K562 (cell line): ENCODE results near the gene MLLT3. TPM values are rescaled to one million over a fixed set of nuclear protein-coding genes. Genes with fewer than 3 reads are reported as not detected.

Experiments
- ATAC-seq: fragments of 200-7000 bp; cut with Tn5 transposase; 3 replicates; pipeline ENCODE4 v1.9.1; 2020; ENCODE audit warnings: moderate library complexity
- BruUV-seq: library from RNA; stranded (reverse); fragments of 400-500 nt; replicated peaks from 2 replicates; lab custom pipeline; 2021; lab: Mats Ljungman, UMichigan
- CTCF ChIA-PET: fragments of 300-600 bp; formaldehyde crosslinking; extraction: SDS; loops from one replicate; lab custom pipeline; 2021; ENCODE audit warnings: low intra/inter-chr PET ratio; lab: Yijun Ruan, JAX
- POLR2A ChIA-PET: fragments of 300-600, 350-650 bp; sonication (Branson Sonifier 250); formaldehyde crosslinking; extraction: SDS; loops from one replicate; lab custom pipeline; 2021; ENCODE audit warnings: antibody characterized with exemption, inconsistent platforms; lab: Yijun Ruan, JAX
- DNase-seq, 4 experiments: peaks; one replicate each; pipeline versions ENCODE4 v3.0.0 to v3.0.0-alpha.2; 2011 to 2018; ENCODE audit warnings: low spot score in 3 of 4, mixed read lengths in 3 of 4; ENCODE audit errors: extremely low read depth in 1 of 4
- FAIRE-seq: peaks from 2 replicates; lab custom pipeline; 2011; peaks lifted over from hg19 to GRCh38; lab: Jason Lieb, UNC
- H2AFZ ChIP-seq: 2 replicates; pipeline ENCODE4 v1.6.0; 2011; ENCODE audit warnings: low read depth, low read length, control low read depth, inconsistent platforms
- H3K27ac ChIP-seq: fragments of 200-600 bp; 3 replicates; pipeline ENCODE4 v1.8.0; 2011; ENCODE audit warnings: low read depth, mild to moderate bottlenecking, control low read depth, inconsistent platforms, low read length, moderate library complexity, mixed read lengths; ENCODE audit errors: extremely low read depth
- H3K27me3 ChIP-seq, 2 experiments: fragments of 300-600 bp in 1 of 2; 2 replicates in 1 of 2; 3 replicates in 1 of 2; pipeline versions ENCODE4 v1.6.0 to v1.8.0; 2011; ENCODE audit warnings: inconsistent platforms in 2 of 2, low read length in 2 of 2, mild to moderate bottlenecking in 1 of 2, mixed read lengths in 1 of 2, moderate library complexity in 1 of 2; ENCODE audit not compliant: control insufficient read depth in 2 of 2, insufficient read depth in 2 of 2
- H3K36me3 ChIP-seq: fragments of 300-600 bp; 3 replicates; pipeline ENCODE4 v1.8.0; 2011; ENCODE audit warnings: mild to moderate bottlenecking, low read length, inconsistent platforms; ENCODE audit not compliant: control insufficient read depth, insufficient read depth
- H3K4me1 ChIP-seq, 2 experiments: fragments of 200-600 bp in 1 of 2; replicated peaks in 1 of 2; 2 replicates in 1 of 2; 3 replicates in 1 of 2; pipeline versions ENCODE4 v1.5.1 to v1.8.0; 2011; ENCODE audit warnings: inconsistent platforms in 2 of 2, low read length in 2 of 2, mild to moderate bottlenecking in 1 of 2, mixed read lengths in 1 of 2, moderate library complexity in 1 of 2; ENCODE audit not compliant: control insufficient read depth in 2 of 2, insufficient read depth in 2 of 2
- H3K4me2 ChIP-seq: 2 replicates; pipeline ENCODE4 v1.6.1; 2011; ENCODE audit warnings: low read length, control low read depth, inconsistent platforms, mixed read lengths; ENCODE audit not compliant: insufficient read depth
- H3K4me3 ChIP-seq: fragments of 200-600 bp; sonication (generic), shearing (Covaris generic); 2 replicates; pipeline ENCODE4 v1.5.1; 2016; ENCODE audit warnings: control low read depth, inconsistent platforms
- H3K79me2 ChIP-seq: fragments of 200-600 bp; 3 replicates; pipeline ENCODE4 v1.8.0; 2011; ENCODE audit warnings: low read length, inconsistent platforms; ENCODE audit not compliant: control insufficient read depth, insufficient read depth
- H3K9ac ChIP-seq, 2 experiments: 2 replicates each; pipeline versions ENCODE4 v1.6.0 to v1.6.1; 2011; ENCODE audit warnings: low read depth in 2 of 2, low read length in 2 of 2, control low read depth in 1 of 2, inconsistent platforms in 1 of 2, mild to moderate bottlenecking in 1 of 2, mixed read lengths in 1 of 2; ENCODE audit not compliant: insufficient read depth in 1 of 2
- H3K9me1 ChIP-seq: one replicate; pipeline ENCODE4 v1.6.0; 2011; ENCODE audit warnings: inconsistent platforms, mild to moderate bottlenecking, low read length, moderate library complexity; ENCODE audit not compliant: control insufficient read depth, insufficient read depth
- H3K9me3 ChIP-seq: replicated peaks from 2 replicates; pipeline ENCODE4 v1.5.1; 2011; ENCODE audit warnings: low read depth, low read length, inconsistent platforms; ENCODE audit not compliant: control insufficient read depth, insufficient read depth
- H4K20me1 ChIP-seq: replicated peaks from 2 replicates; pipeline ENCODE4 v1.6.1; 2011; ENCODE audit warnings: low read length, inconsistent platforms, mixed read lengths; ENCODE audit not compliant: control insufficient read depth, insufficient read depth
- CAMTA2 ChIP-seq: fragments of 250-450 bp; sonication (Bioruptor Pico); conservative IDR thresholded peaks from 2 replicates; pipeline ENCODE4 v1.5.1; 2022
- CBFB ChIP-seq: sonication (generic); formaldehyde crosslinking; IDR thresholded peaks from 2 replicates; pipeline ENCODE4 v1.4.0; 2020; ENCODE audit warnings: mild to moderate bottlenecking, missing genetic modification reagents
- CREBBP ChIP-seq: IDR thresholded peaks from one replicate; pipeline ENCODE4 v1.6.1; 2012; ENCODE audit warnings: low read depth, mild to moderate bottlenecking, control low read depth, inconsistent platforms, low read length
- HSF4 ChIP-seq: fragments of 250-450 bp; sonication (Bioruptor Pico); IDR thresholded peaks from 2 replicates; pipeline ENCODE4 v2.1.2; 2022; ENCODE audit warnings: mild to moderate bottlenecking, moderate library complexity, borderline replicate concordance
- ID3 ChIP-seq, 2 experiments: fragments of 250-450 bp in 1 of 2; fragments of 450-650 bp in 1 of 2; sonication (Bioruptor Pico) in 1 of 2; IDR thresholded peaks; 2 replicates each; pipeline versions ENCODE4 v1.6.1 to v1.8.0; 2016 to 2021; ENCODE audit warnings: mild to moderate bottlenecking in 2 of 2, moderate library complexity in 2 of 2, missing compliant biosample characterization in 1 of 2, missing genetic modification characterization in 1 of 2
- MAZ ChIP-seq, 2 experiments: fragments of 450-650 bp in 1 of 2; sonication (generic) in 1 of 2; formaldehyde crosslinking; IDR thresholded peaks in 1 of 2; conservative IDR thresholded peaks in 1 of 2; 2 replicates each; pipeline versions ENCODE4 v1.4.0 to v1.5.0; 2020; ENCODE audit warnings: mild to moderate bottlenecking in 1 of 2, missing genetic modification reagents in 1 of 2
- MXI1 ChIP-seq: IDR thresholded peaks from 2 replicates; pipeline ENCODE4 v1.6.1; 2011; ENCODE audit warnings: low read depth, mild to moderate bottlenecking, improper control_type of control experiment, low read length
- PURB ChIP-seq: sonication (generic); formaldehyde crosslinking; IDR thresholded peaks from 2 replicates; pipeline ENCODE4 v1.9.0; 2021; ENCODE audit warnings: low read depth, mild to moderate bottlenecking, missing genetic modification reagents
- SIN3A ChIP-seq, 2 experiments: fragments of 150-350 bp in 1 of 2; IDR thresholded peaks; 2 replicates each; pipeline ENCODE4 v1.6.1; 2011 to 2016; ENCODE audit warnings: borderline replicate concordance in 2 of 2, low read depth in 2 of 2, low read length in 2 of 2, mild to moderate bottlenecking in 2 of 2, moderate library complexity in 2 of 2; ENCODE audit not compliant: control insufficient read depth in 1 of 2
- TCF7 ChIP-seq: sonication (generic); IDR thresholded peaks from 2 replicates; pipeline ENCODE4 v1.6.1; 2016; ENCODE audit warnings: antibody characterized with exemption, borderline replicate concordance
- XRCC4 ChIP-seq: IDR thresholded peaks from one replicate; pipeline ENCODE4 v1.6.1; 2011; ENCODE audit not compliant: insufficient read depth, insufficient read length; ENCODE audit errors: extremely low read depth
- ZNF197 ChIP-seq: fragments of 200-800 bp; sonication (Bioruptor generic); IDR thresholded peaks from 2 replicates; pipeline ENCODE4 v1.6.1; 2016; ENCODE audit warnings: low read depth, missing genetic modification characterization, missing compliant biosample characterization
- ZNF263 ChIP-seq: sonication (generic); formaldehyde crosslinking; IDR thresholded peaks from 2 replicates; pipeline ENCODE4 v1.8.0; 2022; ENCODE audit warnings: mild to moderate bottlenecking, missing genetic modification reagents, borderline replicate concordance
- WGBS: fragments of 100-300 bp; shearing (Covaris generic); methylation state at CpG from one replicate; pipeline ENCODE4 v1.1.6; 2016; ENCODE audit warnings: low coverage, mixed read lengths; ENCODE audit not compliant: insufficient coverage; ENCODE audit errors: missing lambda C conversion rate; 5-methylcytosine and 5-hydroxymethylcytosine counted together
- in situ Hi-C: fragments of 300-500 bp; cut with MboI; formaldehyde crosslinking; loops from 4 replicates; pipeline ENCODE4 v1.15.0; 2018; ENCODE audit warnings: inconsistent platforms, mixed read lengths
- intact Hi-C: fragments of 100-400 bp; cut with micrococcal nuclease; formaldehyde crosslinking; loops from 2 replicates; pipeline ENCODE4 v1.14.2; 2022
- polyA plus RNA-seq, 8 experiments: library from polyadenylated mRNA; depleted of rRNA in 4 of 8; stranded (reverse) in 5 of 8; unstranded in 3 of 8; fragments of >200 nt; fragmentation: Nextera tagmentation in 2 of 8; fragmentation: Illumina TruSeq in 1 of 8; extraction: Ambion mirVana in 2 of 8; extraction: Trizol in 1 of 8; gene quantifications; 2 replicates each; pipeline versions ENCODE4 v1.2.1 to v1.2.3, GENCODE V29; 2011 to 2014; ENCODE audit warnings: inconsistent platforms in 1 of 8, missing spikeins in 1 of 8
- total RNA-seq, 7 experiments: library from RNA; depleted of rRNA in 6 of 7; stranded (reverse); fragments of >200 nt in 6 of 7; fragmentation: Illumina TruSeq in 2 of 7; extraction: Trizol in 2 of 7; gene quantifications; 2 replicates each; pipeline versions ENCODE4 v1.2.1 to v1.2.3, GENCODE V29; 2011 to 2021; ENCODE audit warnings: low replicate concordance in 1 of 7
- TF ChIP-seq, protein P1 (sequence below), 2 experiments: fragments of 200-800 bp in 1 of 2; sonication (Bioruptor generic) in 1 of 2; sonication (generic) in 1 of 2; formaldehyde crosslinking in 1 of 2; IDR thresholded peaks in 1 of 2; conservative IDR thresholded peaks in 1 of 2; 2 replicates each; pipeline versions ENCODE4 v1.5.0 to v1.6.1; 2016 to 2020; ENCODE audit warnings: missing compliant biosample characterization in 1 of 2, missing genetic modification characterization in 1 of 2, missing genetic modification reagents in 1 of 2
- TF ChIP-seq, protein P2 (sequence below): fragments of 450-650 bp; formaldehyde crosslinking; IDR thresholded peaks from 2 replicates; pipeline ENCODE4 v1.4.0; 2022; ENCODE audit warnings: missing genetic modification characterization
- TF ChIP-seq, protein P3 (sequence below): sonication (generic); formaldehyde crosslinking; IDR thresholded peaks from 2 replicates; pipeline ENCODE4 v1.8.0; 2022; ENCODE audit warnings: mild to moderate bottlenecking, missing genetic modification reagents

MLLT3 gene
- total and polyA plus RNA-seq, 9 of the 15 experiments (the other 6 are each of a cell fraction or from before 2014, with no cell fraction given) = 0.07 to 0.42 (median 0.22) TPM; not detected in 4

DNA sequence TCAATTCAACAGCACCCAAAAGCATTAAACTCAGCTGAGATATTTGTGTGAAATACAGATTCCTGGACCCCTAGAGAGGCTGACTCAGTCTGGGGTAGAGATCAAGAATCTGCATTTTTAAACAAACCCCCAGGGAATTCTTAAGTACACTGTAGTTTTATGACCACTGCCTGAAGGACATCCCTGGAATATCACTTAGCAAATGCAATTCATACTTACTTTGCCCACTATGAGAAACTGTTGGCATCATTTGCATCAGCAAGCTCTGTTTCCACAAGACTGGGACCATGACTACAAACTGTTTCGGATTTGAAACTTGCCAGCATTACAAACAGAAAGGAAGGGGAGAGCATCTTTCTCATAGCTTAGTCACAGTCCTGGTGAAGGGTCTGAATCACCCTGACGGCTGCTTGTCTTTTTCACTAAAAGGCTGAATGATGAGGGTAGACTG, 63.7 kb downstream of the MLLT3 start:
- H3K9me1 ChIP-seq = no peaks in the 10 kb centered on the region
- 0% methylated on average over 2 of the region's 2 CpGs for WGBS
- H2AFZ ChIP-seq = no peak overlapping the region
- intact Hi-C loops = no loop called here
- H3K4me2 ChIP-seq = no peak overlapping the region
- H3K36me3 ChIP-seq = no peaks in the 10 kb centered on the region
- H4K20me1 ChIP-seq = no peaks in the 10 kb centered on the region
- no peak for FAIRE-seq
- in situ Hi-C loops = no loop called here
- no TSS peak for BruUV-seq
- H3K9ac ChIP-seq = no peak overlapping the region
- H3K27ac ChIP-seq = no peak overlapping the region
- no peaks in the 10 kb centered on the region for H3K9me3 ChIP-seq
- ATAC-seq = no peak
- H3K4me3 ChIP-seq = no peak overlapping the region
- ChIA-PET CTCF (no interaction called here), POLR2A (no interaction called here)
- no peaks in the 10 kb centered on the region for H3K4me1 ChIP-seq
- no peaks in the 10 kb centered on the region for H3K79me2 ChIP-seq
- DNase-seq = no peak
- no peaks in the 10 kb centered on the region for H3K27me3 ChIP-seq
- TF ChIP-seq ZNF197 (CRISPR knock-in tag) (no peak), PURB (no peak), CREBBP (no peak), SIN3A (IDR thresholded peaks at IDR 0.05; ENCODE audit: borderline replicate concordance in 2 of 2, control insufficient read depth in 1 of 2, low read depth in 2 of 2, low read length in 2 of 2) (no peak), HSF4 (CRISPR knock-in tag) (no peak), ZNF263 (CRISPR knock-in tag) (no peak), XRCC4 (no peak), MAZ (CRISPR knock-in tag; conservative IDR thresholded peaks at IDR 0.05 in 1 of 2, IDR thresholded peaks at IDR 0.05 in 1 of 2) (no peak), MXI1 (no peak), TCF7 (no peak), ID3 (CRISPR knock-in tag; IDR thresholded peaks at IDR 0.05) (no peak), ID3 (tag; IDR thresholded peaks at IDR 0.05) (no peak), CBFB (no peak), CAMTA2 (CRISPR knock-in tag) (no peak)
- TF ChIP-seq, protein P1, sequence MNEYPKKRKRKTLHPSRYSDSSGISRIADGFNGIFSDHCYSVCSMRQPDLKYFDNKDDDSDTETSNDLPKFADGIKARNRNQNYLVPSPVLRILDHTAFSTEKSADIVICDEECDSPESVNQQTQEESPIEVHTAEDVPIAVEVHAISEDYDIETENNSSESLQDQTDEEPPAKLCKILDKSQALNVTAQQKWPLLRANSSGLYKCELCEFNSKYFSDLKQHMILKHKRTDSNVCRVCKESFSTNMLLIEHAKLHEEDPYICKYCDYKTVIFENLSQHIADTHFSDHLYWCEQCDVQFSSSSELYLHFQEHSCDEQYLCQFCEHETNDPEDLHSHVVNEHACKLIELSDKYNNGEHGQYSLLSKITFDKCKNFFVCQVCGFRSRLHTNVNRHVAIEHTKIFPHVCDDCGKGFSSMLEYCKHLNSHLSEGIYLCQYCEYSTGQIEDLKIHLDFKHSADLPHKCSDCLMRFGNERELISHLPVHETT (CRISPR knock-in tag; conservative IDR thresholded peaks at IDR 0.05 in 1 of 2, IDR thresholded peaks at IDR 0.05 in 1 of 2) = no peak
- TF ChIP-seq, protein P2, sequence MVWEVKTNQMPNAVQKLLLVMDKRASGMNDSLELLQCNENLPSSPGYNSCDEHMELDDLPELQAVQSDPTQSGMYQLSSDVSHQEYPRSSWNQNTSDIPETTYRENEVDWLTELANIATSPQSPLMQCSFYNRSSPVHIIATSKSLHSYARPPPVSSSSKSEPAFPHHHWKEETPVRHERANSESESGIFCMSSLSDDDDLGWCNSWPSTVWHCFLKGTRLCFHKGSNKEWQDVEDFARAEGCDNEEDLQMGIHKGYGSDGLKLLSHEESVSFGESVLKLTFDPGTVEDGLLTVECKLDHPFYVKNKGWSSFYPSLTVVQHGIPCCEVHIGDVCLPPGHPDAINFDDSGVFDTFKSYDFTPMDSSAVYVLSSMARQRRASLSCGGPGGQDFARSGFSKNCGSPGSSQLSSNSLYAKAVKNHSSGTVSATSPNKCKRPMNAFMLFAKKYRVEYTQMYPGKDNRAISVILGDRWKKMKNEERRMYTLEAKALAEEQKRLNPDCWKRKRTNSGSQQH (CRISPR knock-in tag) = no peak
- TF ChIP-seq, protein P3, sequence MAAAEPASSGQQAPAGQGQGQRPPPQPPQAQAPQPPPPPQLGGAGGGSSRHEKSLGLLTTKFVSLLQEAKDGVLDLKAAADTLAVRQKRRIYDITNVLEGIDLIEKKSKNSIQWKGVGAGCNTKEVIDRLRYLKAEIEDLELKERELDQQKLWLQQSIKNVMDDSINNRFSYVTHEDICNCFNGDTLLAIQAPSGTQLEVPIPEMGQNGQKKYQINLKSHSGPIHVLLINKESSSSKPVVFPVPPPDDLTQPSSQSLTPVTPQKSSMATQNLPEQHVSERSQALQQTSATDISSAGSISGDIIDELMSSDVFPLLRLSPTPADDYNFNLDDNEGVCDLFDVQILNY (CRISPR knock-in tag) = no peak
